Measurements from ENCODE around the gene MAOA.

Gene MAOA

GRCh38 chrX:43646800-43647199 lies 9.3 kb upstream of the MAOA start:
- Histone ChIP-seq H3K79me2 (ENCODE audit: insufficient read depth, low read length) (no peaks in the 10 kb centered on the region), H4K20me1 (ENCODE audit: insufficient read depth, low read length) (no peaks in the 10 kb centered on the region), H3K27ac (ENCODE audit: low read depth, low read length, poor library complexity, severe bottlenecking) (no peak overlapping the region), H3K9me3 (ENCODE audit: low read length) (no peaks in the 10 kb centered on the region), H3K27me3 (ENCODE audit: insufficient read depth, low read length) (no peaks in the 10 kb centered on the region), H3K4me1 (ENCODE audit: insufficient read depth, low read length, severe bottlenecking) (no peaks in the 10 kb centered on the region), H3K9me2 (ENCODE audit: low read depth, low read length) (no peaks in the 10 kb centered on the region), H2AFZ (ENCODE audit: low read length) (no peak overlapping the region), H3K36me3 (ENCODE audit: insufficient read depth, low read length) (no peaks in the 10 kb centered on the region), H3K4me3 (ENCODE audit: low read depth, low read length, poor library complexity, severe bottlenecking) (no peak overlapping the region), H3K9ac (ENCODE audit: low read length) (no peak overlapping the region), H3K4me2 (ENCODE audit: low read length) (no peak overlapping the region), H3F3A (ENCODE audit: insufficient read depth, low read length) (no peaks in the 10 kb centered on the region)
- TF ChIP-seq CTCF (IDR thresholded peaks at IDR 0.05; ENCODE audit: low read length) (no peak), EZH2 (IDR thresholded peaks at IDR 0.05; ENCODE audit: borderline replicate concordance, low read length) (no peak)

GRCh38 chrX:43654431-43655150 lies 1.5 kb upstream of the MAOA start:
- no peaks in the 10 kb centered on the region for H3K4me1 ChIP-seq (ENCODE audit: insufficient read depth, low read length, severe bottlenecking)
- TF ChIP-seq CTCF (IDR thresholded peaks at IDR 0.05; ENCODE audit: low read length) (no peak), EZH2 (IDR thresholded peaks at IDR 0.05; ENCODE audit: borderline replicate concordance, low read length) (no peak)
- H3K4me2 ChIP-seq (ENCODE audit: low read length) = peak overlapping the region; percentile 72
- H3K27me3 ChIP-seq (ENCODE audit: insufficient read depth, low read length) = no peaks in the 10 kb centered on the region
- no peaks in the 10 kb centered on the region for H3K9me2 ChIP-seq (ENCODE audit: low read depth, low read length)
- peak overlapping the region; percentile 69 for H3K27ac ChIP-seq (ENCODE audit: low read depth, low read length, poor library complexity, severe bottlenecking)
- H3K79me2 ChIP-seq (ENCODE audit: insufficient read depth, low read length) = no peaks in the 10 kb centered on the region
- no peaks in the 10 kb centered on the region for H3K9me3 ChIP-seq (ENCODE audit: low read length)
- H3K9ac ChIP-seq (ENCODE audit: low read length) = peak overlapping the region; percentile 77
- H4K20me1 ChIP-seq (ENCODE audit: insufficient read depth, low read length) = no peaks in the 10 kb centered on the region
- H2AFZ ChIP-seq (ENCODE audit: low read length) = no peak overlapping the region
- H3F3A ChIP-seq (ENCODE audit: insufficient read depth, low read length) = no peaks in the 10 kb centered on the region
- no peaks in the 10 kb centered on the region for H3K36me3 ChIP-seq (ENCODE audit: insufficient read depth, low read length)
- H3K4me3 ChIP-seq (ENCODE audit: low read depth, low read length, poor library complexity, severe bottlenecking) = peak overlapping the region; percentile 62

- H3K4me1 ChIP-seq (ENCODE audit: insufficient read depth, low read length, severe bottlenecking) = no peaks in the 10 kb centered on the region
- no peaks in the 10 kb centered on the region for H3K79me2 ChIP-seq (ENCODE audit: insufficient read depth, low read length)
- no peaks in the 10 kb centered on the region for H3K36me3 ChIP-seq (ENCODE audit: insufficient read depth, low read length)
- H3K9me2 ChIP-seq (ENCODE audit: low read depth, low read length) = no peaks in the 10 kb centered on the region
- H3K4me3 ChIP-seq (ENCODE audit: low read depth, low read length, poor library complexity, severe bottlenecking) = peak overlapping the region; percentile 62
- H2AFZ ChIP-seq (ENCODE audit: low read length) = no peak overlapping the region
- no peaks in the 10 kb centered on the region for H4K20me1 ChIP-seq (ENCODE audit: insufficient read depth, low read length)
- H3K9ac ChIP-seq (ENCODE audit: low read length) = no peak overlapping the region; the same call in 1 of the 2 replicates
- H3K9me3 ChIP-seq (ENCODE audit: low read length) = no peaks in the 10 kb centered on the region
- no peak for TF ChIP-seq CTCF (IDR thresholded peaks at IDR 0.05; ENCODE audit: low read length)
- no peaks in the 10 kb centered on the region for H3K27me3 ChIP-seq (ENCODE audit: insufficient read depth, low read length)
- H3K27ac ChIP-seq (ENCODE audit: low read depth, low read length, poor library complexity, severe bottlenecking) = no peak overlapping the region
- no peaks in the 10 kb centered on the region for H3F3A ChIP-seq (ENCODE audit: insufficient read depth, low read length)
- peak overlapping the region; percentile 72; the same call in 1 of the 2 replicates for H3K4me2 ChIP-seq (ENCODE audit: low read length)
Measured at GRCh38 chrX:43655151-43656004, 721 bp upstream of the MAOA start.
